Fibroblast of skin of scalp (primary cell): Measurements from ENCODE around the gene LHX6.

Experiments
- DNase-seq: peaks from one replicate; pipeline ENCODE4 v3.0.0-alpha.2; 2013

LHX6 gene

GRCh38 chr9:122215663-122216062, 13.1 kb downstream of the LHX6 start:
- DNase-seq, result no peak

DNA sequence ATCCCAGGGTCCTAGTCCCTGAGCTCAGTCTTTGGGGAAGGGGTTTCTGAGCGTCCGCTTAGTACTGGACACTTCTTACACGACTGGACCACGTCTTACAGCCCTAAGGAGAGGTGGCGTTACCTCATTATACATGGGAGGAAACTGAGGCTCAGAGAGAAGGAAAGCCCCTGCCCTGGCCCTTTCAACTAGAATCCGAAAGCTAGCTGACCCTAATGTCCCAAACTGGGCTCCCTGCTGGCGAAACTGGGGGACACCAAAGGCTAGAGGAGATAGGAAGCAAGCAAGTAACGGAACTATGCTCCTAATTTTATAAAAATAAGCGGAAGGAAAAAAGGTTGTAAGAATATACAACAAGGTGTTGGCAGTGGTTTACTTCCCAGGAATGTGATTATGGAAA, 14.2 kb downstream of the LHX6 start:
- no peak for DNase-seq

GRCh38 chr9:122213589-122214413, 15.0 kb downstream of the LHX6 start:
- no peak for DNase-seq

GRCh38 chr9:122213102-122213588, 15.6 kb downstream of the LHX6 start:
- DNase-seq, result no peak

- DNase-seq, result no peak
Observed at GRCh38 chr9:122212473-122213004, 16.2 kb downstream of the LHX6 start.

DNA sequence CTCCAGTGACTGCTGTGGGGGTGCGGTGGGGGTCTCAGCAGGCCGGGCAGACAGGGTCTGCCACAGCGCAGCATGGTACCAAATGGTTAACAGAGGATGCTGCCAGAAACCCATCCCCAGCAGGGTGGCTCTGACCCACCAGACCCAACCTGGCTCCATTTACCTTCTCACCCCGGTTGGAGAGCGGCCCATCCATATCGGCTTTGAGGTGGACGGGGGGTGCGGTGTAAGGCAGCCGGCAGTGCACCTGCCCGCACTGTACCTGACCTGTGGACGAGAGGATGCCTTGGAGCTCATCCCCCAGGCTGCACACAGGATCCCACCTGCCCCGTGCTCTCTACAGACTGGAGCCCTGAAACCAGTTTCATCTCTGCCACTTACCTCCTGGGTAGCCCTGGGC, 19.3 kb downstream of the LHX6 start:
- no peak for DNase-seq

DNA sequence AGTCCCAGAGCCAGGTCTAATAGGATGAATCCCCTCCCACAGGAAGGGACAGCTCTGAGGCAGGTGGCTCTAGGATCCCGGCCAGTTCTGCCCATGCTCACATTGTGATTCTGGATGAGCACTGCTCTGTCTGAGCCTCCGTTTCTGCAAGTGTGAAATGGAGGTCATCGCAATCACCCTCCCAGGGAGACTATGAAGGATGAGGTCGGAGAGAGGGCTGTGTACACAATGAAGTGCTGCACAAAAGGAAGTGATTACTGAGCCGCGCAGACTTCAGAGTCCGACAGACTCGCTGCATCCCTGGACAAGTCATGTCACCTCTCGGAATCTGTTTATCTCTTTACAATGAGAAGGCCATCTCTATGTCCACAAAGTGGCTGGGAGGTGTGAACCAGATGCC, 21.7 kb downstream of the LHX6 start:
- no peak for DNase-seq

DNA sequence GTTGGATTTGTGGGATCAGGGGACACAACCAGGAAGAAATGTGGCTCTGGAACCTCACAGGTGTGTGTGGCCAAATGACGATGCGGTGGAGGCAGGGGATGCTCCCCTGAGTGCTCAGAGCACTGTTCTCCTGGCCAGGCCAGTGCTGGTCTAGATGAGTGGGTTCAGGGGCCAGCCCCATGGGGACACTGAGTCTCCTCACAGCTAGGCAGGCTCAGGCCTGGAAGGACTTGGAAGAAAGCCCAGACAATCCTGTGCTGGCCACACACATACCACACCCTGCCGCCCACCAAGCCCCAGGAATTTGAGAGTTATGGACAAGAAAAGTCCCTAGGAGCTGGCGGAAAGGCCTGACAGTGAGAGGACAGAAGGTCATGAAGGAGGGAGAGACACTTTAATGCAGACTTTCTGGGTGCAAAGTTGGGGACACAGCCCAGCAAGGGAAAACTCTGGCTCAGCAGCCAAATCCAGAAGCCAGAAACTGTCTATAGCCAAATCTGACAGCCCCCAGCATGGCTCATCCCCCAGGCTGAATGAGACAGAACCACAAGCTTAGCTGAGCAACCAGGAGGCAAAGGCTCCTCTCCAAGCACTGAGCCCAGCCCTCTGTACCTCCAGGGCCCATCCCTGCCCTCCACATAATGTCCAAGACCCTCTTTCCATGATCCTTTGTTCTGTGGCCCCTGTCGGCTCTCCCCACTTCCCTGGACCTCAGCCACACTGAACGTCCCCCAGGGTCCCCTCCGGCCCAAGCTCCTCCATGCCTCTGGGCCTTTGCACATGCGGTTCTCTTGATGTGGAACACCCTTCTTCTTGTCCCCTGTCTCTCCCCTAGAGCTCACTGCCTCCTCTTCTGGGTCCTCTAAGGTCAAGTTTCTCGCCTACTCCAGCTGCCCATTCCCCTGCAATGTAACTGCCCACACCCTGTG, 22.4 kb downstream of the LHX6 start:
- peak; percentile 87 for DNase-seq

GRCh38 chr9:122205176-122205575, 23.6 kb downstream of the LHX6 start:
- no peak for DNase-seq

DNA sequence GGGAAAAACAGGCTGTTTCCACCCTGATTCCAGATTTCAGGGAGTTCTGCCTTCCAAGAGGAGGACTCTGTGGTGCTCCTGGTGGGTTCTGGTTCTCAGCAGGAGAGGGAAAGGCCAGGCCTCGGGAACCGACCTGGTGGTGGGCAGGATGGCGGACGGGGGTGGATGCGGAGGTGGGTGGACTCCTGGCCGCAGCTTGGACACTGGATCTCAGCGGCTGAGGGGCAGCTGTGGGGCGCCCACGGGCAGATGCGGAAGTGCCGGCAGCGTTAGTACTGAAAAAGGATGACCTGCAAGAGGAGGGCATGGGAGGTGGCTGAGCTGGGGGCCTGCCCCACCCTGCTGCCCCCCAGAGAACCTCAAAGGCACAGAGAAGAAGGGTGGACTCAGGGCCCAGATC, 24.3 kb downstream of the LHX6 start:
- no peak for DNase-seq

- no peak for DNase-seq
Observed at GRCh38 chr9:122204055-122204454, 24.7 kb downstream of the LHX6 start.

DNA sequence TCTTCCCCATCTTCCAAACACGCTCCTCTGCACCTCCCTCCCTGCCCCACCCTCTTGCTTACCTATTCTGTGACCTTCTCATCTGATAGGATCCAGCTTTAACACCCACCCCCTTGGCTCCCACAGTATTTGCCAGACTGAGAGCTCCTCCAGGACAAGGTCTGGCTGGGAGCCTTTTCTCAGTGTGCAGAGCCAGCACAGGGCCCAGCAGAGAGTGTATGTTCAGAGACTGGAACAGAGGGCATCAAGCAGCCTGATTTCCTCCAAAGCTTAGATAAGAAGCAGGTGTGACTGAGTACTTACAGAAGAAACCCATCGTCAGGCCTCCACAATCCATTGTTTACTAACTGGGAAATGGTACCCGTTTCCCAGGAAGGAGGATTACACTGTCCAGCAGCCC, 26.6 kb downstream of the LHX6 start:
- no peak for DNase-seq

DNA sequence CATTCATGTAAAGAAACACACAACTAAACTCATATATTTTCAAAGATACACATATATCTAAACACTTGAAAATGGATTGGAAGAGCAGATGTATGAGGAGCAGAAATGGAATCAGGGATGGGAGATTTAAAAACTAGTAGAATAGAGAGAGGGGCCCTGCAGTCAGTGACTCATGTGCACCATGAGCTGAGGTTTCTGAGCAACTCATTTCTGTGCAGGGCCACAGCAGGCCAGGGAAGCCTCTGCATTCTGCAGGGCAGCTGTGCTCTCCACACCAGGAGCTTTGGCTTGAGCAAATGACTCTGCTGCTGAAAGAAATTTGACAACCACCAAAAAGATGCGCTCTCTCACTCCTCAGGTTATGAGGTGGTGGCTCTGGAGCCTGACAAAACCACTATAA, 27.1 kb downstream of the LHX6 start:
- no peak for DNase-seq

DNA sequence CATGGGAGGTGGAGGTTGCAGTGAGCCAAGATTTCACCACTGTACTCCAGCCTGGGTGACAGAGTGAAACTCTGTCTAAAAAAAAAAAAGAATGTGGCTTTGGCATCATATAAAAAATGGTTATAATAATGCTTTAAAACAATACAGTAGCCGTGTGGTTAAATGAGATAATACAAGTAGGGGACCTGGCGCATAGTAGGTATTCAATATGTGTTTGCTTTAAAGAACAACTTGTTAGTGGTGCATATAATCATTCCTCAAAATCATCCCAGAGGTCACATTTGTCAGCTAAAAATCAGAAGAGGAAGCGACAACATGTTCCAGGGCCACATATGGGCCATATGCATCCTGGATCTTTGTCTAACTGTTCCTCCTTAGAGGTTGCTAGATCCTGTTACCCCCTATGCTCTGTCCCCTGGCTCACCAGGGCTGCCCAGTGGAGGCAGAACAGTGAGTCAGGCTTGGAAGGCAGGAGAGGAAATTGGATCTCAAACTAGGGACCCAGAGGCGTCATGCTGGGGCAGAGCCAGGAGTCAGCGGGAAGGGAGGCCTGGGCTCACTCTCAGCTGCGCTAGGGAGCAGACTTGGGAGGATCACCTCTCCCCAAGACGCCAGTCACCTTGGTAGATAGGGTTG, 27.7 kb downstream of the LHX6 start:
- peak; percentile 36 for DNase-seq

DNA sequence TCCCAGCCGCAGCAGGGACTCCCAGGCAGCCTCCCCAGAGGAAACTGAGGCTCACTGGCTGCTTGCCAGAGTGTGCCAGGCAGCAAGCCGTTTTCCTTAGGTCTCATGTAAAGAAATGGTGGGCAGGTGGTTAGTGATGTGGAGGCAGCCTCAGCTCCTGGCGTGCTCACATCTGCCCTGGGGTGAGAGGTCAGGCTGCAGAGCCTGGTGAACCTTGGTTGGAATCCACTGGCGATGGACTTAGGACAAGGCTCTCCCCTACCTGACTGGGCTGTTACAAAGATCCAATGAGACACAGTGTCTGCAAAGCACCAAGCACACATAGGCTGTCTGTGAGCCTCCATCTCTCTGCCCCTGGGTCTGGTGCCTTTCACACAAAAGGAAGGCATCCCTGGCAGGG, 30.9 kb downstream of the LHX6 start:
- no peak for DNase-seq

- no peak for DNase-seq
Observed at GRCh38 chr9:122197426-122197825, 31.3 kb downstream of the LHX6 start.

DNA sequence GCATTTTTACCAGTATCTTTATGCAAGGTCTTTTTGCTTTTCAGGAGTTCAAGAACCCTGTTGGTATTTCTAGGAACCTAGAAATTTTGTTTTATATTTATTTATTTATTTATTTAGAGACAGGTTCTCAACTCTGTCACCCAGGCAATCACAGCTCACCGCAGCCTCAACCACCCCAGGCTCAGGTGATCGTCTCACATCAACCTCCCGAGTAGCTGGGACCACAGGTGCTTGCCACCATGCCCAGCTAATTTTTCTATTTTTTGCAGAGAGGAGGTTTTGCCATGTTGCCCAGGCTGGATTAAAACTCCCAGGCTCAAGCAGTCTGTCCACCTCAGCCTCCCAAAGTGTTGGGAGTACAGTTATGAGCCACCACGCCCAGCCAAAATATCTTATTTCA, 32.9 kb downstream of the LHX6 start:
- DNase-seq, result no peak

DNA sequence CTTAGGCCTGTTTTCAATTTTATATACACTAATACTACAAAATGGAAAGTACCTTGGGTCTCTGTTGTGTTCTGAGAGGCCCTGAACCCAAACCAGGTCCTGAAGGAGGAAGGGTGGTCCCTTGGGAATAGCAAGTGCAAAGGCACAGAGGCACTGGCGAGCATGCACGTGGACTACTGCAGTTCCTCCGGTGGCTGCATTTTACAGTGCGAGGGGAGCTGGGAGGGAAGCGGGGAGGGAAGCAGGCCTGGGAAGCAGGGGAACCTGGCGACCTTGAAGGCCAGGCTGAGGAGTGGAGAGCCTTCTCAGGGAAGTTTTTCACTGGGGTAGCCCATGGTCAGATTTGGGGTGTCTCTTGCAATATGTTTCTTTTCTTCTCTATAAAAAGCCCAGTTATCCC, 35.1 kb downstream of the LHX6 start:
- no peak for DNase-seq

DNA sequence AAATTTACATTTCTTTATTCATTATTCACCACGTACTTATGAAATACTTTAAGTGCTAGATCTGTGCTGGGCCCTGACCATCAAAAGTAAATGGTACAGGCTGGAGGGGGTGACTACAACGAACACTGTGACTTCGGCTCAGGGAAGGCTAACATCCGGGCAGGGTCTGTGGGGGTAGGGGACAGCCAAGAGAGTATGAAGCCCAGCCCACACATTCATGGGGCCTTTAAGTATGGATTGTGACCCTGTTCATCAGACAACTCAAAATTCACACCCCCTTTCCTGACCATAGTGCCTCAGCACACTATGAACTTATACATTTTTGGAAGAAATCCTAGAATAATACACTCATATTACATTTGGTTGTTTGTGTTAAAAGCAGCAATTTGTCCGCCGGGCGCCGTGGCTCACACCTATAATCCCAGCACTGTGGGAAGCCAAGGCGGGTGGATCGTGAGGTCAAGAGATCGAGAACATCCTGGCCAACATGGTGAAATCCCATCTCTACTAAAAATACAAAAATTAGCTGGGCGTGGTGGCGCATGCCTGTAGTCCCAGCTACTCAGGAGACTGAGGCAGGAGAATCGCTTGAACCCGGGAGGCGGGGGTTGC, 35.7 kb downstream of the LHX6 start:
- DNase-seq, result no peak

- DNase-seq, result no peak
Observed at GRCh38 chr9:122192261-122192875, 36.4 kb downstream of the LHX6 start.

GRCh38 chr9:122191584-122191983, 37.2 kb downstream of the LHX6 start:
- DNase-seq, result no peak
